ENCODE measurements around the gene CALHM5. TPM values are rescaled to one million over a fixed set of nuclear protein-coding genes. Genes with fewer than 3 reads are reported as not detected.

CALHM5 gene
- total RNA-seq, 4 donors from 2014 or later: 0.27 to 3.8 (median 0.64) TPM; not detected in 1

GRCh38 chr6:116542426-116542825 is 31.0 kb downstream of the CALHM5 start:
- H3K27ac ChIP-seq: no peak overlapping the region
- no peaks in the 10 kb centered on the region for H3K4me1 ChIP-seq
- no peaks in the 10 kb centered on the region for H3K36me3 ChIP-seq
- H3K27me3 ChIP-seq: peaks cover 24% of the 10 kb centered on the region
- TF ChIP-seq, protein P1, sequence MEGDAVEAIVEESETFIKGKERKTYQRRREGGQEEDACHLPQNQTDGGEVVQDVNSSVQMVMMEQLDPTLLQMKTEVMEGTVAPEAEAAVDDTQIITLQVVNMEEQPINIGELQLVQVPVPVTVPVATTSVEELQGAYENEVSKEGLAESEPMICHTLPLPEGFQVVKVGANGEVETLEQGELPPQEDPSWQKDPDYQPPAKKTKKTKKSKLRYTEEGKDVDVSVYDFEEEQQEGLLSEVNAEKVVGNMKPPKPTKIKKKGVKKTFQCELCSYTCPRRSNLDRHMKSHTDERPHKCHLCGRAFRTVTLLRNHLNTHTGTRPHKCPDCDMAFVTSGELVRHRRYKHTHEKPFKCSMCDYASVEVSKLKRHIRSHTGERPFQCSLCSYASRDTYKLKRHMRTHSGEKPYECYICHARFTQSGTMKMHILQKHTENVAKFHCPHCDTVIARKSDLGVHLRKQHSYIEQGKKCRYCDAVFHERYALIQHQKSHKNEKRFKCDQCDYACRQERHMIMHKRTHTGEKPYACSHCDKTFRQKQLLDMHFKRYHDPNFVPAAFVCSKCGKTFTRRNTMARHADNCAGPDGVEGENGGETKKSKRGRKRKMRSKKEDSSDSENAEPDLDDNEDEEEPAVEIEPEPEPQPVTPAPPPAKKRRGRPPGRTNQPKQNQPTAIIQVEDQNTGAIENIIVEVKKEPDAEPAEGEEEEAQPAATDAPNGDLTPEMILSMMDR (IDR thresholded peaks at IDR 0.05): no peak
- no peak for TF ChIP-seq POLR2AphosphoS5 (IDR thresholded peaks at IDR 0.05)
- no peak for TF ChIP-seq POLR2A (IDR thresholded peaks at IDR 0.05)
- TF ChIP-seq EP300 (IDR thresholded peaks at IDR 0.05; ENCODE audit: low read depth): no peak
- intact Hi-C loops (cut with DNase I; ENCODE audit: low total_unique reads) (no loop called here), in situ Hi-C loops (cut with MboI; ENCODE audit: low pct_ligation_motif_present in 1 of 4, low pct_unique_long_range_greater_than_20kb in 1 of 4, low sequenced_read_pairs in 3 of 4) (no loop called here)
- no peaks in the 10 kb centered on the region for H3K9me3 ChIP-seq
- no peak overlapping the region for H3K4me3 ChIP-seq
- no peak for DNase-seq

GRCh38 chr6:116543149-116543548 is 31.7 kb downstream of the CALHM5 start:
- peaks cover 24% of the 10 kb centered on the region for H3K27me3 ChIP-seq
- no peak for DNase-seq
- TF ChIP-seq POLR2A (IDR thresholded peaks at IDR 0.05) (no peak), POLR2AphosphoS5 (IDR thresholded peaks at IDR 0.05) (no peak), EP300 (IDR thresholded peaks at IDR 0.05; ENCODE audit: low read depth) (no peak)
- TF ChIP-seq, protein P1 (IDR thresholded peaks at IDR 0.05): no peak
- no peaks in the 10 kb centered on the region for H3K4me1 ChIP-seq
- no peaks in the 10 kb centered on the region for H3K9me3 ChIP-seq
- no peak overlapping the region for H3K27ac ChIP-seq
- in situ Hi-C loops (cut with MboI; ENCODE audit: low pct_ligation_motif_present in 1 of 4, low pct_unique_long_range_greater_than_20kb in 1 of 4, low sequenced_read_pairs in 3 of 4) (no loop called here), intact Hi-C loops (cut with DNase I; ENCODE audit: low total_unique reads) (no loop called here)
- H3K4me3 ChIP-seq: no peak overlapping the region
- no peaks in the 10 kb centered on the region for H3K36me3 ChIP-seq

GRCh38 chr6:116545651-116546050 is 34.2 kb downstream of the CALHM5 start, which contains the start of gene TRAPPC3L:
TRAPPC3L (minus strand) TSS chr6:116545684; CDS start chr6:116545514, 170 bp downstream.
- H3K27ac ChIP-seq: no peak within 1 kb of the TSS
- no peaks in the 10 kb centered on the region for H3K36me3 ChIP-seq
- no peak for TF ChIP-seq EP300 (IDR thresholded peaks at IDR 0.05; ENCODE audit: low read depth)
- TF ChIP-seq POLR2AphosphoS5 (IDR thresholded peaks at IDR 0.05): no peak
- TF ChIP-seq, protein P1 (IDR thresholded peaks at IDR 0.05): no peak
- no peak for TF ChIP-seq POLR2A (IDR thresholded peaks at IDR 0.05)
- no peak for DNase-seq
- H3K9me3 ChIP-seq: no peaks in the 10 kb centered on the region
- intact Hi-C loops (cut with DNase I; ENCODE audit: low total_unique reads): no loop called here
- no peak within 1 kb of the TSS for H3K4me3 ChIP-seq
- WGBS, 2 donors (ENCODE audit: low coverage in 1 of 2): 35 to 53% methylated on average over 3 to 4 of the region's 4 CpGs
- in situ Hi-C loops (cut with MboI; ENCODE audit: low pct_ligation_motif_present in 1 of 4, low pct_unique_long_range_greater_than_20kb in 1 of 4, low sequenced_read_pairs in 3 of 4): no loop called here
- H3K4me1 ChIP-seq: no peaks in the 10 kb centered on the region
- peaks cover 26% of the 10 kb centered on the region for H3K27me3 ChIP-seq

- intact Hi-C loops (cut with DNase I; ENCODE audit: low total_unique reads): no loop called here
- H3K4me1 ChIP-seq: no peaks in the 10 kb centered on the region
- WGBS, 2 donors (ENCODE audit: low coverage in 1 of 2): 87 to 92% methylated on average over 4 to 6 of the region's 6 CpGs
Observed at GRCh38 chr6:116547358-116547757, 35.9 kb downstream of the CALHM5 start.

More at GRCh38 chr6:116547358-116547757, 35.9 kb downstream of the CALHM5 start:
- DNase-seq: no peak
- Histone ChIP-seq H3K4me3 (no peak overlapping the region), H3K36me3 (no peaks in the 10 kb centered on the region), H3K27ac (no peak overlapping the region), H3K9me3 (no peaks in the 10 kb centered on the region), H3K27me3 (peaks cover 28% of the 10 kb centered on the region)
- TF ChIP-seq POLR2AphosphoS5 (IDR thresholded peaks at IDR 0.05) (no peak), POLR2A (IDR thresholded peaks at IDR 0.05) (no peak), EP300 (IDR thresholded peaks at IDR 0.05; ENCODE audit: low read depth) (no peak)
- TF ChIP-seq, protein P1 (IDR thresholded peaks at IDR 0.05): no peak
- in situ Hi-C loops (cut with MboI; ENCODE audit: low pct_ligation_motif_present in 1 of 4, low pct_unique_long_range_greater_than_20kb in 1 of 4, low sequenced_read_pairs in 3 of 4): no loop called here
